ENCODE measurements around the gene GAPDH.
A peak's percentile ranks its signal among the peaks of the same experiment; 100 is the strongest.

Gene GAPDH

DNA sequence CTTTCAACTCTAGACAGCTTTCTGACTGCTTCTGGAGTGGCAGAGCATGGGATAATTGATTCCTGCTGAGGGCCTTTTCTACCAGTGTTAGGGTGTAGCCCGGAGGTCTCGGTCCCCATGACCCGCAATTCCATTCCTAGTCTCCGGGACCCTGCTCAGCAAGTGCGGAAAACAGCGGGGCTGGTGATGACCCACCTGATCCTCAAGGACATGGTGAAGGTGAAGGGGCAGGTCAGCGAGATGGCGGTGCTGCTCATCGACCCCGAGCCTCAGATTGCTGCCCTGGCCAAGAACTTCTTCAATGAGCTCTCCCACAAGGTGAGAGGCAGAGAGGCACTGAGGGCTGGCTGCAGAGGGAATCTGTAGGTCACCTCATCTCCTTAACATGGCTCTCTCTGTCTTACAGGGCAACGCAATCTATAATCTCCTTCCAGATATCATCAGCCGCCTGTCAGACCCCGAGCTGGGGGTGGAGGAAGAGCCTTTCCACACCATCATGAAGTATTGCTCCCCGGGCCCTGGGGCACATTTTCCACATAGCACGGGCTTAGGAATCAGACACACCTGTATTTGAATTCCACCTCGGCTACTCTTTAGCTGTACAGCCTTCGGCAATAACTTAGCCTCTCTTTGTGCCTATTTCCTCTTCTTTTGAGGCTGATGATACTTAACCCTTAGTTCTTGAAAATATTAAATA lies 5.6 kb upstream of the GAPDH start:
- DNase-seq = no peak
- Histone ChIP-seq H3K9me3 (ENCODE audit: control extremely low read depth in 1 of 5, control insufficient read depth in 4 of 5, insufficient read depth in 2 of 5, low read depth in 1 of 5, low read length in 4 of 5) (no peaks in the 10 kb centered on the region), H3K27ac (ENCODE audit: insufficient read depth in 1 of 2, low read depth in 1 of 2, low read length in 2 of 2, poor library complexity in 1 of 2, severe bottlenecking in 2 of 2) (no peak overlapping the region), H3K4me3 (ENCODE audit: control insufficient read depth in 1 of 7, extremely low read depth in 1 of 7, insufficient read depth in 4 of 7, low read depth in 2 of 7, low read length in 6 of 7) (no peak overlapping the region), H3K4me1 (ENCODE audit: control extremely low read depth in 1 of 4, control insufficient read depth in 4 of 4, insufficient read depth in 4 of 4, low read length in 3 of 4) (peaks cover 0 to 22% (median 21%) of the 10 kb centered on the region in 4 experiments), H3K27me3 (replicated peaks in 2 of 5; ENCODE audit: control insufficient read depth in 4 of 5, insufficient read depth in 5 of 5, low read length in 4 of 5) (no peaks in the 10 kb centered on the region), H3K36me3 (ENCODE audit: control insufficient read depth in 4 of 4, insufficient read depth in 4 of 4, low read length in 3 of 4) (peaks cover 27 to 76% (median 64%) of the 10 kb centered on the region in 4 experiments)
- ChIA-PET CTCF (interaction anchor here (0.6 to 2.4 kb wide), 7 partner anchors 8 to 63 kb away, joined by 3 to 6 read pairs (median 3); no protein-coding TSS in a partner anchor), POLR2A (interaction anchor here (0.6 to 1.2 kb wide), 2 partner anchors 9 to 10 kb away, joined by 3 to 8 read pairs; no protein-coding TSS in a partner anchor)
- 97% methylated on average over 16 of the region's 17 CpGs for WGBS (ENCODE audit: insufficient coverage)

DNA sequence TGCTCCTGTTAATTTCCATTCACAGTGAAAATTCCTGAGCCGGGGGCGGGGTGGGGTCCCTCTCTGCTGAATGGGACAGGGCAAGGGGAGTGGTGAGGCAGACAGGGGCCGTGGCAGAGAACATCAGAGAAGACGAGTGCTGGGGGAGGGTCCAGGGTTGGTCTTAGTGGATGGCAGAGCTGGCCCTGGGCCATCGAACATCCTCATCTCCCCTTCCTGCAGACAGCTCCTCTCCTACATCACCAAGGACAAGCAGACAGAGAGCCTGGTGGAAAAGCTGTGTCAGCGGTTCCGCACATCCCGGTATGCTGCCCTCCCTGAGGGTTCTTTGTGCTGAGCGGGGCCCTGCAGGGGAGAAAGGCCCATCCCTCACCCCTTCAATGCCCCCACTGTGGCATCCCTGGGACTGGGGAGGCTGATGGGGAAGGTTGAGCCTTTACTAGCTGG lies 5.0 kb upstream of the GAPDH start:
- H3K36me3 ChIP-seq (ENCODE audit: control insufficient read depth in 4 of 4, insufficient read depth in 4 of 4, low read length in 3 of 4) = peaks cover 24 to 71% (median 59%) of the 10 kb centered on the region in 4 experiments
- no peak for DNase-seq
- ChIA-PET POLR2A (interaction anchor here (0.6 to 1.2 kb wide), 3 partner anchors 9 to 34 kb away, joined by 3 to 8 read pairs (median 3); no protein-coding TSS in a partner anchor), CTCF (interaction anchor here (0.6 to 2.4 kb wide), 6 partner anchors 10 to 221 kb away, joined by 3 to 6 read pairs (median 4); no protein-coding TSS in a partner anchor)
- H3K9me3 ChIP-seq (ENCODE audit: control extremely low read depth in 1 of 5, control insufficient read depth in 4 of 5, insufficient read depth in 2 of 5, low read depth in 1 of 5, low read length in 4 of 5) = no peaks in the 10 kb centered on the region
- WGBS (ENCODE audit: insufficient coverage) = 93% methylated on average over 3 of the region's 9 CpGs
- peaks cover 0 to 27% (median 26%) of the 10 kb centered on the region in 4 experiments for H3K4me1 ChIP-seq (ENCODE audit: control extremely low read depth in 1 of 4, control insufficient read depth in 4 of 4, insufficient read depth in 4 of 4, low read length in 3 of 4)
- no peak overlapping the region for H3K4me3 ChIP-seq (ENCODE audit: control insufficient read depth in 1 of 7, extremely low read depth in 1 of 7, insufficient read depth in 4 of 7, low read depth in 2 of 7, low read length in 6 of 7)
- no peak overlapping the region for H3K27ac ChIP-seq (ENCODE audit: insufficient read depth in 1 of 2, low read depth in 1 of 2, low read length in 2 of 2, poor library complexity in 1 of 2, severe bottlenecking in 2 of 2)
- no peaks in the 10 kb centered on the region for H3K27me3 ChIP-seq (replicated peaks in 2 of 5; ENCODE audit: control insufficient read depth in 4 of 5, insufficient read depth in 5 of 5, low read length in 4 of 5)

DNA sequence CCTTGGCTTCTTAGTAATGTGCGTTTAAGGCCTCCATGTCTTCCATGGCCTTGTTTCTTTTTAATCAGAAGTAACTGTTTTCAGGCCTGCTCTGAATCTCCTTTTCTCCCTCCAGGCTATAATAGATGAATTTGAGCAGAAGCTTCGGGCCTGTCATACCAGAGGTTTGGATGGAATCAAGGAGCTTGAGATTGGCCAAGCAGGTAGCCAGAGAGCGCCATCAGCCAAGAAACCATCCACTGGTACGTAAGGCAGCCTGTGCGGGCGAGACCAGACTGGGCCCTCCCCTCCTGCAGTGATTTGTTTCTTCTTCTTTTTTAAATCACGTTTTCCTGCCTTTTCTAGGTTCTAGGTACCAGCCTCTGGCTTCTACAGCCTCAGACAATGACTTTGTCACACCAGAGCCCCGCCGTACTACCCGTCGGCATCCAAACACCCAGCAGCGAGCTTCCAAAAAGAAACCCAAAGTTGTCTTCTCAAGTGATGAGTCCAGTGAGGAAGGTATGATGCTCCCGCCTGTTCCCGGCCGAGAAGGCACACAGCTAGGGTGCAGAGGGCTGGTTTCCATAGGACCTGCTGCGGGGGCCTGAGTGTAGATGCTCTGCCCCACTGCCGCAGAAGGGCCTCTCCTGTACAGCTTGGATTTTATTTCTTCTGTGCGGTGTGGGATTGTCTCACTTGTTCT lies 3.6 kb upstream of the GAPDH start:
- 97% methylated on average over 17 of the region's 18 CpGs for WGBS (ENCODE audit: insufficient coverage)
- Histone ChIP-seq H3K36me3 (ENCODE audit: control insufficient read depth in 4 of 4, insufficient read depth in 4 of 4, low read length in 3 of 4) (peaks cover 13 to 64% (median 48%) of the 10 kb centered on the region in 4 experiments), H3K27ac (ENCODE audit: insufficient read depth in 1 of 2, low read depth in 1 of 2, low read length in 2 of 2, poor library complexity in 1 of 2, severe bottlenecking in 2 of 2) (peak overlapping the region in 1 of 2 experiments; percentile 94)

DNA sequence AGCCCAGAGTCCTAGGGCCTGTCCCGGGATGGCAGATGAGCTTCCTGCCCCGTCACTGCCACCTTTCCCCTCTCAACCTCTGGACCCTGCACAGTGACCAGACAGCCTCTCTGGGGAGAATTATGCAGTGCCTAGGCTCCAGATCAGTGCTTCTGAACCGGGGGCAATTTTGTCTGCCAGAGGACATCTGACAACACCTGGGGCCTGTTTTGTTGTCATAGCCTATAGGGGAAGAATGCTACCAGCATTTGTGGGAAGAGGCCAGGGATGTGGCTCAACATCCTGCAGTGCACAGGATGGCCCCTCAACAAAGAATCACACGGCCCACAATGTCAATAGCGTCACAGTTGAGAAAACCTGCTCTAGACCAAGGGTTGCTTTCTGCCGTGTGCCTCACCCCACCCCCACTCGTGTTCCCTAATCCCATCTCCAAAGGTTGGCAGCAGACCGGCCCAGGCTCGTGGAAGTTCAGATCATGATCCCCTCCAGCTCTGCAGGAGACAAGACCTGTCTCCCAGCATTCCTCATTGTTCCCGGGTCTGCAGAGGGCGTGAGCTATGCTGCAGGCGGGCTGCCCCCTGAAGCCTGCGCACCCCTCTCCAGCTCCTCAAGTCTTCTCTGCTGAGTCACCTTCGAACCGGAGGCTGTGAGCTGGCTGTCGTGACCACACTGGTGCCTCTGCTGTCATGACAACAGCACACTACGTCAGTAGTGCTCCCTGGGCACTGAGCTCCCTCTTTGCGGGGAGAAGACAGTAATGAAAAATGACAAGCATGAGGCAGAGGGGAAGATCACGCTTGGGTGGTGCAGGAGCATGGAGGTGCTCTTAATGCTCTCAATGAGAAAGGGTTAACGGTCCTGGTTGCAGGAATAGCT lies 2.0 kb upstream of the GAPDH start:
- peak overlapping the region in 6 of 7 experiments; percentile 42 to 96 (median 90) for H3K4me3 ChIP-seq (ENCODE audit: control insufficient read depth in 1 of 7, extremely low read depth in 1 of 7, insufficient read depth in 4 of 7, low read depth in 2 of 7, low read length in 6 of 7)
- CTCF ChIA-PET = interaction anchor here (0.8 to 1.9 kb wide), 13 partner anchors 7 to 111 kb away, joined by 3 to 5 read pairs (median 4); no protein-coding TSS in a partner anchor

More for the DNA sequence above, 3.6 kb upstream of the GAPDH start:
- no peak for DNase-seq
- Histone ChIP-seq H3K4me3 (ENCODE audit: control insufficient read depth in 1 of 7, extremely low read depth in 1 of 7, insufficient read depth in 4 of 7, low read depth in 2 of 7, low read length in 6 of 7) (no peak overlapping the region), H3K9me3 (ENCODE audit: control extremely low read depth in 1 of 5, control insufficient read depth in 4 of 5, insufficient read depth in 2 of 5, low read depth in 1 of 5, low read length in 4 of 5) (no peaks in the 10 kb centered on the region), H3K27me3 (replicated peaks in 2 of 5; ENCODE audit: control insufficient read depth in 4 of 5, insufficient read depth in 5 of 5, low read length in 4 of 5) (no peaks in the 10 kb centered on the region), H3K4me1 (ENCODE audit: control extremely low read depth in 1 of 4, control insufficient read depth in 4 of 4, insufficient read depth in 4 of 4, low read length in 3 of 4) (peaks cover 0 to 33% (median 30%) of the 10 kb centered on the region in 4 experiments)
- ChIA-PET CTCF (interaction anchor here (1.4 to 2.4 kb wide), 5 partner anchors 9 to 106 kb away, joined by 3 to 6 read pairs (median 5); no protein-coding TSS in a partner anchor), POLR2A (interaction anchor here (0.5 to 2.2 kb wide), 2 partner anchors 60 to 133 kb away, joined by 4 to 6 read pairs; partner anchors contain the start of gene VAMP1)

DNA sequence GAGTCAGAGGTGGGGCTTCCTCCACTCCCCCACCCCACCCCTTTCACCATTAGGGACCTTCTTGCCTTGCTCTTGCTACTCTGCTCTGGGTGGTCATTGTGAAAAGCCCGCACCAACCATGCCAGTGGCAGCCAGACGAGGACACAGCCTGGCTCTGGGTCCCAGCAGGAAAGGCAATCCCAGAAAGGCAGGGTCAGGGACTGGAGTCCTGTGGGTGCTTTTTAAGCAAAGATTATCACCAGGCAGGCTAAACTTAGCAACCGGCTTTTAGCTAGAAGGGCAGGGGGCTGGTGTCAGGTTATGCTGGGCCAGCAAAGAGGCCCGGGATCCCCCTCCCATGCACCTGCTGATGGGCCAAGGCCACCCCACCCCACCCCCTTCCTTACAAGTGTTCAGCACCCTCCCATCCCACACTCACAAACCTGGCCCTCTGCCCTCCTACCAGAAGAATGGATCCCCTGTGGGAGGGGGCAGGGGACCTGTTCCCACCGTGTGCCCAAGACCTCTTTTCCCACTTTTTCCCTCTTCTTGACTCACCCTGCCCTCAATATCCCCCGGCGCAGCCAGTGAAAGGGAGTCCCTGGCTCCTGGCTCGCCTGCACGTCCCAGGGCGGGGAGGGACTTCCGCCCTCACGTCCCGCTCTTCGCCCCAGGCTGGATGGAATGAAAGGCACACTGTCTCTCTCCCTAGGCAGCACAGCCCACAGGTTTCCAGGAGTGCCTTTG lies 1.2 kb upstream of the GAPDH start:
- H3K4me3 ChIP-seq (ENCODE audit: control insufficient read depth in 1 of 7, extremely low read depth in 1 of 7, insufficient read depth in 4 of 7, low read depth in 2 of 7, low read length in 6 of 7) = peak overlapping the region; percentile 83 to 96 (median 89)
- ChIA-PET POLR2A (interaction anchor here (1.2 to 2.2 kb wide), 3 partner anchors 40 to 81 kb away, joined by 3 to 6 read pairs (median 5); partner anchors contain the start of genes MRPL51, TAPBPL and VAMP1), CTCF (interaction anchor here (0.8 to 1.9 kb wide), 9 partner anchors 16 to 111 kb away, joined by 3 to 5 read pairs (median 4); no protein-coding TSS in a partner anchor)
- 1% methylated on average over 14 of the region's 14 CpGs for WGBS (ENCODE audit: insufficient coverage)
- peak in 2 of 3 donors; percentile 21 to 46 for DNase-seq
- no peaks in the 10 kb centered on the region for H3K27me3 ChIP-seq (replicated peaks in 2 of 5; ENCODE audit: control insufficient read depth in 4 of 5, insufficient read depth in 5 of 5, low read length in 4 of 5)
- H3K4me1 ChIP-seq (ENCODE audit: control extremely low read depth in 1 of 4, control insufficient read depth in 4 of 4, insufficient read depth in 4 of 4, low read length in 3 of 4) = peaks cover 5 to 54% (median 52%) of the 10 kb centered on the region in 4 experiments
- H3K27ac ChIP-seq (ENCODE audit: insufficient read depth in 1 of 2, low read depth in 1 of 2, low read length in 2 of 2, poor library complexity in 1 of 2, severe bottlenecking in 2 of 2) = peak overlapping the region; percentile 89 to 94
- H3K9me3 ChIP-seq (ENCODE audit: control extremely low read depth in 1 of 5, control insufficient read depth in 4 of 5, insufficient read depth in 2 of 5, low read depth in 1 of 5, low read length in 4 of 5) = no peaks in the 10 kb centered on the region
- peaks cover 13 to 60% (median 42%) of the 10 kb centered on the region in 4 experiments for H3K36me3 ChIP-seq (ENCODE audit: control insufficient read depth in 4 of 4, insufficient read depth in 4 of 4, low read length in 3 of 4)

More for the DNA sequence above, 2.0 kb upstream of the GAPDH start:
- POLR2A ChIA-PET = interaction anchor here (1.2 to 2.2 kb wide), 3 partner anchors 39 to 80 kb away, joined by 3 to 6 read pairs (median 5); partner anchors contain the start of genes MRPL51, TAPBPL and VAMP1
- Histone ChIP-seq H3K36me3 (ENCODE audit: control insufficient read depth in 4 of 4, insufficient read depth in 4 of 4, low read length in 3 of 4) (peaks cover 13 to 64% (median 45%) of the 10 kb centered on the region in 4 experiments), H3K27me3 (replicated peaks in 2 of 5; ENCODE audit: control insufficient read depth in 4 of 5, insufficient read depth in 5 of 5, low read length in 4 of 5) (no peaks in the 10 kb centered on the region), H3K27ac (ENCODE audit: insufficient read depth in 1 of 2, low read depth in 1 of 2, low read length in 2 of 2, poor library complexity in 1 of 2, severe bottlenecking in 2 of 2) (peak overlapping the region; percentile 89 to 94), H3K4me1 (ENCODE audit: control extremely low read depth in 1 of 4, control insufficient read depth in 4 of 4, insufficient read depth in 4 of 4, low read length in 3 of 4) (peaks cover 5 to 49% (median 46%) of the 10 kb centered on the region in 4 experiments), H3K9me3 (ENCODE audit: control extremely low read depth in 1 of 5, control insufficient read depth in 4 of 5, insufficient read depth in 2 of 5, low read depth in 1 of 5, low read length in 4 of 5) (no peaks in the 10 kb centered on the region)
- 12% methylated on average over 16 of the region's 20 CpGs for WGBS (ENCODE audit: insufficient coverage)
- DNase-seq = peak; percentile 98 to 99 (median 98)
